ENCODE data around the gene CIB4.

DNA sequence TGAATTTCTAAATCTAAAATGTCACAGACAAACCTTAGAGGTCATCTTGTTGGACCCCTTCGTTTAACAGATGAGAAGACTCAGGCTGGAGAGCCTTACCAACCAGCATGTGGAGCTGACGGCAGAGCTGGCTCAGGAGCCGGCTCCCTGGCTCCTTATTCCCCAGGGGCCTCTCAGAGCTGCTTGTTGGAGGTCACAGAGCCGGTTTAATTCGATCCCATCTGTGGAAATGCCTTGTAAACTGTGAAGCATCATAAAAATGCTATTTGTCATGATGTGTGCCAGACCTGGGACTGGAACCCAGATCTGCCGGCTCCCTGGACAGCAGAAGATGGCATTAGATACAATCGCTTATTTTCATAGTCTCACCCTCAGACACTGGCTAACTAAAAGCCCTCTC is 8.2 kb upstream of the CIB4 start:
- TF ChIP-seq, protein P1, sequence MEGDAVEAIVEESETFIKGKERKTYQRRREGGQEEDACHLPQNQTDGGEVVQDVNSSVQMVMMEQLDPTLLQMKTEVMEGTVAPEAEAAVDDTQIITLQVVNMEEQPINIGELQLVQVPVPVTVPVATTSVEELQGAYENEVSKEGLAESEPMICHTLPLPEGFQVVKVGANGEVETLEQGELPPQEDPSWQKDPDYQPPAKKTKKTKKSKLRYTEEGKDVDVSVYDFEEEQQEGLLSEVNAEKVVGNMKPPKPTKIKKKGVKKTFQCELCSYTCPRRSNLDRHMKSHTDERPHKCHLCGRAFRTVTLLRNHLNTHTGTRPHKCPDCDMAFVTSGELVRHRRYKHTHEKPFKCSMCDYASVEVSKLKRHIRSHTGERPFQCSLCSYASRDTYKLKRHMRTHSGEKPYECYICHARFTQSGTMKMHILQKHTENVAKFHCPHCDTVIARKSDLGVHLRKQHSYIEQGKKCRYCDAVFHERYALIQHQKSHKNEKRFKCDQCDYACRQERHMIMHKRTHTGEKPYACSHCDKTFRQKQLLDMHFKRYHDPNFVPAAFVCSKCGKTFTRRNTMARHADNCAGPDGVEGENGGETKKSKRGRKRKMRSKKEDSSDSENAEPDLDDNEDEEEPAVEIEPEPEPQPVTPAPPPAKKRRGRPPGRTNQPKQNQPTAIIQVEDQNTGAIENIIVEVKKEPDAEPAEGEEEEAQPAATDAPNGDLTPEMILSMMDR (IDR thresholded peaks at IDR 0.05; ENCODE audit: poor library complexity) = no peak
- no peak for TF ChIP-seq EZH2phosphoT487 (IDR thresholded peaks at IDR 0.05; ENCODE audit: low read depth, severe bottlenecking, unreplicated experiment)

Data from hepatocyte (in vitro differentiated cells).